ENCODE measurements around the gene FBXW8. TPM values are rescaled to one million over a fixed set of nuclear protein-coding genes. Genes with fewer than 3 reads are reported as not detected.

FBXW8 gene
- total RNA-seq, 1 donor from 2014 or later, result 32.1 TPM

GRCh38 chr12:117044790-117045159 is 134.0 kb downstream of the FBXW8 start:
- Mint-ChIP-seq H3K4me3 (ENCODE audit: unreplicated experiment) (no peak overlapping the region), H3K4me1 (ENCODE audit: unreplicated experiment) (peaks cover 21% of the 10 kb centered on the region), H3K27ac (ENCODE audit: unreplicated experiment) (no peak overlapping the region), H3K27me3 (ENCODE audit: unreplicated experiment) (no peaks in the 10 kb centered on the region), H3K9me3 (ENCODE audit: unreplicated experiment) (no peaks in the 10 kb centered on the region), H3K36me3 (ENCODE audit: unreplicated experiment) (no peaks in the 10 kb centered on the region)
- no peak for TF ChIP-seq CTCF (IDR thresholded peaks at IDR 0.05)
- no peak for DNase-seq (ENCODE audit: extremely low spot score, unreplicated experiment)

GRCh38 chr12:117045160-117046010 is 134.6 kb downstream of the FBXW8 start:
- no peaks in the 10 kb centered on the region for H3K9me3 Mint-ChIP-seq (ENCODE audit: unreplicated experiment)
- H3K4me1 Mint-ChIP-seq (ENCODE audit: unreplicated experiment), result peaks cover 21% of the 10 kb centered on the region
- H3K27ac Mint-ChIP-seq (ENCODE audit: unreplicated experiment), result no peak overlapping the region
- no peaks in the 10 kb centered on the region for H3K27me3 Mint-ChIP-seq (ENCODE audit: unreplicated experiment)
- no peaks in the 10 kb centered on the region for H3K36me3 Mint-ChIP-seq (ENCODE audit: unreplicated experiment)
- H3K4me3 Mint-ChIP-seq (ENCODE audit: unreplicated experiment), result no peak overlapping the region
- no peak for TF ChIP-seq CTCF (IDR thresholded peaks at IDR 0.05)
- no peak for DNase-seq (ENCODE audit: extremely low spot score, unreplicated experiment)

- Mint-ChIP-seq H3K27me3 (ENCODE audit: unreplicated experiment) (no peaks in the 10 kb centered on the region), H3K4me1 (ENCODE audit: unreplicated experiment) (peaks cover 21% of the 10 kb centered on the region), H3K36me3 (ENCODE audit: unreplicated experiment) (no peaks in the 10 kb centered on the region), H3K9me3 (ENCODE audit: unreplicated experiment) (no peaks in the 10 kb centered on the region), H3K4me3 (ENCODE audit: unreplicated experiment) (no peak overlapping the region), H3K27ac (ENCODE audit: unreplicated experiment) (no peak overlapping the region)
- TF ChIP-seq CTCF (IDR thresholded peaks at IDR 0.05), result no peak
- no peak for DNase-seq (ENCODE audit: extremely low spot score, unreplicated experiment)
Measured at GRCh38 chr12:117046011-117046369, 135.2 kb downstream of the FBXW8 start.

GRCh38 chr12:117046425-117046824 is 135.7 kb downstream of the FBXW8 start:
- no peak overlapping the region for H3K4me3 Mint-ChIP-seq (ENCODE audit: unreplicated experiment)
- H3K9me3 Mint-ChIP-seq (ENCODE audit: unreplicated experiment), result no peaks in the 10 kb centered on the region
- H3K4me1 Mint-ChIP-seq (ENCODE audit: unreplicated experiment), result peaks cover 21% of the 10 kb centered on the region
- TF ChIP-seq CTCF (IDR thresholded peaks at IDR 0.05), result no peak
- no peak overlapping the region for H3K27ac Mint-ChIP-seq (ENCODE audit: unreplicated experiment)
- peaks cover 4% of the 10 kb centered on the region for H3K27me3 Mint-ChIP-seq (ENCODE audit: unreplicated experiment)
- DNase-seq (ENCODE audit: extremely low spot score, unreplicated experiment), result no peak
- H3K36me3 Mint-ChIP-seq (ENCODE audit: unreplicated experiment), result no peaks in the 10 kb centered on the region

GRCh38 chr12:117046861-117047530 is 136.2 kb downstream of the FBXW8 start:
- Mint-ChIP-seq H3K27me3 (ENCODE audit: unreplicated experiment) (peaks cover 8% of the 10 kb centered on the region), H3K27ac (ENCODE audit: unreplicated experiment) (no peak overlapping the region), H3K9me3 (ENCODE audit: unreplicated experiment) (no peaks in the 10 kb centered on the region), H3K36me3 (ENCODE audit: unreplicated experiment) (no peaks in the 10 kb centered on the region), H3K4me1 (ENCODE audit: unreplicated experiment) (peaks cover 21% of the 10 kb centered on the region), H3K4me3 (ENCODE audit: unreplicated experiment) (no peak overlapping the region)
- DNase-seq (ENCODE audit: extremely low spot score, unreplicated experiment), result no peak
- no peak for TF ChIP-seq CTCF (IDR thresholded peaks at IDR 0.05)
